H1 (cell line): ENCODE data around the gene REPS1. TPM values are rescaled to one million over a fixed set of nuclear protein-coding genes. Genes with fewer than 3 reads are reported as not detected.

ENCODE experiments used
- CTCF ChIA-PET: fragments of 300-600 bp; sonication (Branson Sonifier 250); formaldehyde crosslinking; loops from one replicate; lab custom pipeline; 2021; ENCODE audit not compliant: partially characterized antibody; lab: Charles Lee
- POLR2A ChIA-PET: fragments of 300-600 bp; sonication (Branson Sonifier 250); formaldehyde crosslinking; loops from one replicate; lab custom pipeline; 2021; ENCODE audit warnings: inconsistent platforms; ENCODE audit not compliant: partially characterized antibody; lab: Charles Lee
- DNase-seq, 2 experiments: peaks; one replicate each; pipeline versions ENCODE4 v3.0.0 to v3.0.0-alpha.2; 2010 to 2022; ENCODE audit warnings: low spot score in 2 of 2, low read depth in 1 of 2, mixed read lengths in 1 of 2
- FAIRE-seq: peaks from 2 replicates; lab custom pipeline; 2011; peaks lifted over from hg19 to GRCh38; lab: Jason Lieb, UNC
- H2AFZ ChIP-seq: 2 replicates; pipeline ENCODE4 v1.8.1; 2012; ENCODE audit warnings: low read length, inconsistent platforms
- H2AK5ac ChIP-seq: 2 replicates; pipeline ENCODE4 v1.6.1; 2013; ENCODE audit warnings: low read depth, low read length
- H2BK120ac ChIP-seq: replicated peaks from 2 replicates; pipeline ENCODE3; 2013; ENCODE audit warnings: low read depth, low read length, inconsistent platforms
- H2BK12ac ChIP-seq: 2 replicates; pipeline ENCODE4 v1.6.1; 2013; ENCODE audit warnings: low read depth, low read length
- H2BK15ac ChIP-seq: 2 replicates; pipeline ENCODE4 v1.6.1; 2013; ENCODE audit warnings: low read length
- H2BK20ac ChIP-seq: 2 replicates; pipeline ENCODE4 v1.6.1; 2013; ENCODE audit warnings: low read length
- H2BK5ac ChIP-seq: 2 replicates; pipeline ENCODE4 v1.6.1; 2013; ENCODE audit warnings: low read depth, low read length
- H3K14ac ChIP-seq: 2 replicates; pipeline ENCODE4 v1.6.1; 2013; ENCODE audit warnings: inconsistent platforms; ENCODE audit not compliant: insufficient read length
- H3K18ac ChIP-seq: 2 replicates; pipeline ENCODE4 v1.6.1; 2013; ENCODE audit warnings: low read length; ENCODE audit errors: extremely low read depth
- H3K23ac ChIP-seq: 2 replicates; pipeline ENCODE4 v1.6.1; 2013; ENCODE audit warnings: inconsistent platforms; ENCODE audit not compliant: insufficient read length
- H3K23me2 ChIP-seq: 2 replicates; pipeline ENCODE4 v1.6.1; 2013; ENCODE audit warnings: low read depth, low read length
- H3K27ac ChIP-seq: 2 replicates; pipeline ENCODE4 v1.6.1; 2011; ENCODE audit warnings: low read depth, low read length, inconsistent platforms
- H3K27me3 ChIP-seq, 4 experiments: replicated peaks in 1 of 4; 1 replicate in 1 of 4; 2 replicates in 3 of 4; pipeline versions ENCODE4 v1.6.1 to v1.8.1; 2011 to 2013; ENCODE audit warnings: low read length in 3 of 4, mild to moderate bottlenecking in 3 of 4, inconsistent platforms in 2 of 4, mixed read lengths in 2 of 4, moderate library complexity in 1 of 4; ENCODE audit not compliant: control insufficient read depth in 3 of 4, insufficient read depth in 3 of 4; ENCODE audit errors: extremely low read depth in 1 of 4
- H3K36me3 ChIP-seq, 4 experiments: 2 replicates each; pipeline versions ENCODE4 v1.6.1 to v1.8.1; 2011 to 2013; ENCODE audit warnings: mild to moderate bottlenecking in 4 of 4, low read length in 3 of 4, moderate library complexity in 2 of 4, control low read depth in 1 of 4, inconsistent platforms in 1 of 4; ENCODE audit not compliant: insufficient read depth in 4 of 4, control insufficient read depth in 2 of 4
- H3K4ac ChIP-seq: replicated peaks from 2 replicates; pipeline ENCODE3; 2013; ENCODE audit warnings: low read length, low read depth, mixed read lengths, inconsistent platforms; ENCODE audit not compliant: insufficient read length
- H3K4me1 ChIP-seq, 4 experiments: replicated peaks in 1 of 4; 1 replicate in 1 of 4; 2 replicates in 3 of 4; pipeline versions ENCODE4 v1.6.1 to v1.8.1; 2011 to 2013; ENCODE audit warnings: low read length in 3 of 4, inconsistent platforms in 2 of 4, mixed read lengths in 1 of 4; ENCODE audit not compliant: insufficient read depth in 4 of 4, control insufficient read depth in 3 of 4
- H3K4me2 ChIP-seq, 2 experiments: 2 replicates each; pipeline versions ENCODE4 v1.6.1 to v1.8.1; 2011 to 2013; ENCODE audit warnings: low read depth in 2 of 2, low read length in 2 of 2, control low read depth in 1 of 2, inconsistent platforms in 1 of 2, mild to moderate bottlenecking in 1 of 2; ENCODE audit not compliant: insufficient read depth in 1 of 2
- H3K4me3 ChIP-seq, 4 experiments: fragments of 200-600, 300-600 bp in 1 of 4; sonication (generic), shearing (Covaris generic), sonication (Bioruptor Twin) in 1 of 4; 2 replicates each; pipeline versions ENCODE4 v1.5.1 to v1.8.1; 2011 to 2016; ENCODE audit warnings: low read length in 4 of 4, low read depth in 3 of 4, control low read depth in 2 of 4, inconsistent platforms in 2 of 4, mild to moderate bottlenecking in 2 of 4, mixed read lengths in 1 of 4, moderate library complexity in 1 of 4; ENCODE audit not compliant: insufficient read depth in 2 of 4; ENCODE audit errors: extremely low read depth in 1 of 4
- H3K56ac ChIP-seq: replicated peaks from 2 replicates; pipeline ENCODE3; 2013; ENCODE audit warnings: low read depth, mild to moderate bottlenecking, mixed read lengths, low read length, inconsistent platforms; ENCODE audit not compliant: insufficient read length
- H3K79me1 ChIP-seq: 2 replicates; pipeline ENCODE4 v1.6.1; 2013; ENCODE audit warnings: low read depth, low read length, control low read depth
- H3K79me2 ChIP-seq, 2 experiments: 2 replicates each; pipeline versions ENCODE4 v1.6.1 to v1.8.1; 2012 to 2013; ENCODE audit warnings: low read length in 2 of 2, mild to moderate bottlenecking in 2 of 2, inconsistent platforms in 1 of 2; ENCODE audit not compliant: insufficient read depth in 2 of 2, control insufficient read depth in 1 of 2
- H3K9ac ChIP-seq, 4 experiments: replicated peaks in 1 of 4; 1 replicate in 1 of 4; 2 replicates in 3 of 4; pipeline versions ENCODE4 v1.6.1 to v1.8.1; 2011 to 2013; ENCODE audit warnings: low read depth in 3 of 4, low read length in 3 of 4, control low read depth in 2 of 4, mild to moderate bottlenecking in 2 of 4, moderate library complexity in 2 of 4, inconsistent platforms in 1 of 4; ENCODE audit errors: extremely low read depth in 1 of 4
- H3K9me3 ChIP-seq, 2 experiments: 2 replicates each; pipeline versions ENCODE4 v1.6.1 to v1.8.1; 2012 to 2013; ENCODE audit warnings: mild to moderate bottlenecking in 2 of 2, moderate library complexity in 2 of 2, control low read depth in 1 of 2, inconsistent platforms in 1 of 2, low read depth in 1 of 2, low read length in 1 of 2, mixed read lengths in 1 of 2; ENCODE audit not compliant: insufficient read depth in 2 of 2
- H4K20me1 ChIP-seq, 2 experiments: replicated peaks in 1 of 2; 2 replicates each; pipeline versions ENCODE3 to v1.8.1; 2011 to 2013; ENCODE audit warnings: inconsistent platforms in 2 of 2, low read length in 2 of 2, mild to moderate bottlenecking in 1 of 2; ENCODE audit not compliant: insufficient read depth in 2 of 2, control insufficient read depth in 1 of 2
- H4K5ac ChIP-seq: 2 replicates; pipeline ENCODE4 v1.6.1; 2013; ENCODE audit warnings: low read length, low read depth, mixed read lengths, inconsistent platforms; ENCODE audit not compliant: insufficient read length
- H4K8ac ChIP-seq: 2 replicates; pipeline ENCODE4 v1.8.0; 2013; ENCODE audit warnings: mild to moderate bottlenecking, moderate library complexity, low read length, inconsistent platforms; ENCODE audit not compliant: insufficient read depth; ENCODE audit errors: extremely low read depth
- H4K91ac ChIP-seq: replicated peaks from 2 replicates; pipeline ENCODE3; 2013; ENCODE audit warnings: low read length, mixed read lengths, inconsistent platforms; ENCODE audit not compliant: insufficient read length
- BCL11A ChIP-seq, 2 experiments: IDR thresholded peaks; one replicate each; pipeline ENCODE4 v1.6.1; 2011; ENCODE audit warnings: low read depth in 2 of 2, low read length in 2 of 2, mild to moderate bottlenecking in 2 of 2
- EZH2 ChIP-seq: fragments of 200-600 bp; sonication (generic); IDR thresholded peaks from 2 replicates; pipeline ENCODE4 v1.7.1; 2012; ENCODE audit warnings: low read depth, mild to moderate bottlenecking, moderate library complexity, low read length, inconsistent platforms; ENCODE audit not compliant: severe bottlenecking
- POU5F1 ChIP-seq: IDR thresholded peaks from 2 replicates; pipeline ENCODE4 v1.6.1; 2011; ENCODE audit warnings: low read depth, mild to moderate bottlenecking, low read length, moderate library complexity
- SP4 ChIP-seq: IDR thresholded peaks from 2 replicates; pipeline ENCODE4 v1.6.1; 2012; ENCODE audit warnings: low read length, inconsistent platforms
- whole genome bisulfite sequencing, 2 experiments: shearing (Covaris generic) in 1 of 2; methylation state at CpG; one replicate each; pipeline versions ENCODE4 v1.1.6 to v1.1.7; 2013 to 2015; ENCODE audit warnings: low lambda C conversion rate in 2 of 2, mixed read lengths in 2 of 2, inconsistent platforms in 1 of 2, low coverage in 1 of 2, missing lambda C conversion rate in 1 of 2; ENCODE audit not compliant: insufficient replicate concordance in 2 of 2, insufficient coverage in 1 of 2, insufficient read length in 1 of 2; ENCODE audit errors: extremely low coverage in 1 of 2, missing lambda C conversion rate in 1 of 2; 5-methylcytosine and 5-hydroxymethylcytosine counted together
- polyA plus RNA-seq, 7 experiments: library from polyadenylated mRNA; depleted of rRNA in 3 of 7; stranded (reverse) in 5 of 7; unstranded in 2 of 7; fragments of >200 nt in 5 of 7; fragments of 200-250 nt in 2 of 7; gene quantifications; 1 replicate in 5 of 7; 2 replicates in 1 of 7; 4 replicates in 1 of 7; pipeline versions ENCODE4 v1.2.1 to v1.2.3, GENCODE V29; 2011 to 2013; ENCODE audit warnings: missing spikeins in 2 of 7, mixed read lengths in 2 of 7
- total RNA-seq: library from RNA; stranded (reverse); fragmentation: NEBNext Ultra II Directional; extraction: Animal tissue kit (Norgen Biotek cat#: 25700); gene quantifications from 2 replicates; pipeline ENCODE4 v1.2.1, GENCODE V29; 2021

Gene REPS1
- total and polyA plus RNA-seq, 2 of the 8 experiments (the other 6 are each of a cell fraction or from before 2014, with no cell fraction given), result 52.1 to 68.9 TPM

- H2AK5ac ChIP-seq, result no peak overlapping the region
- no peak overlapping the region for H3K56ac ChIP-seq
- no peaks in the 10 kb centered on the region for H3K9me3 ChIP-seq
- DNase-seq, result no peak
- H3K4me3 ChIP-seq, result no peak overlapping the region
- H3K18ac ChIP-seq, result no peak overlapping the region
- ChIA-PET CTCF (interaction anchor here (1.0 kb wide), 2 partner anchors 193 to 830 kb away, joined by 3 read pairs; no protein-coding TSS in a partner anchor), POLR2A (interaction anchor here (1.6 to 4.8 kb wide), 2 partner anchors 7 to 10 kb away, joined by 3 to 28 read pairs; partner anchors contain the start of gene ABRACL)
- H3K4me1 ChIP-seq, result peaks cover 6 to 15% (median 9%) of the 10 kb centered on the region in 4 experiments
- H3K79me2 ChIP-seq, result peaks cover 0 to 28% of the 10 kb centered on the region in 2 experiments; a peak in 3 of 4 replicates
- no peak overlapping the region for H2BK5ac ChIP-seq
- no peak overlapping the region for H2AFZ ChIP-seq
- H2BK120ac ChIP-seq, result no peak overlapping the region
- H2BK15ac ChIP-seq, result no peak overlapping the region
- no peak overlapping the region for H2BK12ac ChIP-seq
- no peak overlapping the region for H4K91ac ChIP-seq
- H3K27me3 ChIP-seq, result no peaks in the 10 kb centered on the region; a peak in 1 of 7 replicates
- no peak overlapping the region for H3K9ac ChIP-seq
- no peak overlapping the region for H2BK20ac ChIP-seq
- no peaks in the 10 kb centered on the region; the same call in 1 of the 2 replicates for H3K23me2 ChIP-seq
- no peak overlapping the region for H3K27ac ChIP-seq
- TF ChIP-seq BCL11A (IDR thresholded peaks at IDR 0.05; ENCODE audit: low read depth in 2 of 2, low read length in 2 of 2) (no peak), POU5F1 (no peak), EZH2 (no peak), SP4 (no peak)
- H4K5ac ChIP-seq, result no peak overlapping the region
- H3K4me2 ChIP-seq, result no peak overlapping the region
- H4K20me1 ChIP-seq, result peaks cover 0 to 5% of the 10 kb centered on the region in 2 experiments
- peaks cover 10% of the 10 kb centered on the region for H3K79me1 ChIP-seq
- H4K8ac ChIP-seq, result no peak overlapping the region
- no peak overlapping the region for H3K4ac ChIP-seq
- 92% methylated on average over 4 of the region's 5 CpGs; no CpG with 5 or more reads in 1 of the 2 experiments for WGBS, 2 experiments
- H3K36me3 ChIP-seq, result peaks cover 10 to 79% (median 31%) of the 10 kb centered on the region in 4 experiments
- FAIRE-seq, result no peak
- no peak overlapping the region for H3K14ac ChIP-seq
- no peak overlapping the region for H3K23ac ChIP-seq
These were observed 49.4 kb upstream of the REPS1 start for GRCh38 chr6:139037490-139037889.
